Measurements from ENCODE around the gene ZNF711. TPM values are rescaled to one million over a fixed set of nuclear protein-coding genes. Genes with fewer than 3 reads are reported as not detected.

The ZNF711 gene
- under 0.01 and 0.69 TPM in 2 replicates for total RNA-seq

DNA sequence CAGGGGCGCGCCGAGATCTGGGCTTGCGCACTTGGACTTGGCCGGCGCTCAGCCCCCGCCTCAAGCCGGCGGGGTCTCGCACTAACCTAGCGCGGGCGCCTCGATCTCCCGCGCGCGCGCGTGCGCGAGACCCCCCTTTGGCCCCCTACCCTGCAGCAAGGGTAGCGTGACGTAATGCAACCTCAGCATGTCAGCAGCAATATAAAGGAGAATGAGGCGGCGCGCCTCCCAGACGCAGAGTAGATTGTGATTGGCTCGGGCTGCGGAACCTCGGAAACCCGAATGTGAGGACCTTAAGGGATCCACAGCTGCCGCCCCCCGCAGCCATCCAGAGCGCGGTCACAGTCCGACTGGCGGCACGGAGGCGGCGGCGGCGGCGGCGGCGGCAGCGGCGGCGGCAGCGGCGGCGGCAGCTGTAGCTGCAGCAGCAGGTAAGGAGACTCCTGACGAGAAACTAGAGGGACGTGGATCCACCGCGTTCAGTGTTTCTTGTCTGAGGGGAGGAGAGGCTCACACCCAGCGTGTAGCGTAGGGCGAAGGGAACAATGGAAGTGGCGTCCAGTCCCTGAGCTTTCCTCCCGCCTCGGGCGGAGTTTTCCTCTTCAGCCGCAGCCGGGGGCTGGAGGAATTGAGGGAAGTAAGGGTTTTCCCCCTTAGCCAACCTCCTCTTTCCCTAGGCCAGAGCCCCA, at the start of gene ZNF711, which contains the start of gene SATL1:
Gene ZNF711 (plus strand): TSS at position 231 of the 689 bp plus-strand sequence. CDS start 3,582 bp downstream, outside the sequence.
Gene SATL1 (minus strand): TSS at position 19 of the 689 bp plus-strand sequence. CDS start 134,811 bp downstream, outside the sequence.

Other genes starting within 250 kb of the ZNF711 start
- 3.5 and 6.8 TPM in 2 replicates for gene APOOL, start 240.1 kb upstream of the ZNF711 start, total RNA-seq
- not detected in 2 replicates for gene SATL1, start 212 bp upstream of the ZNF711 start, total RNA-seq
- not detected in 2 replicates for gene POF1B, start 135.7 kb downstream of the ZNF711 start, total RNA-seq

All from bronchial smooth muscle cell (primary cell).